Mesenchymal stem cell (in vitro differentiated cells and primary cell): ENCODE data around the gene LYSMD3.

Experiments used
- DNase-seq: peaks from one replicate; pipeline ENCODE4 v3.0.0-alpha.2; 2013
- H2AFZ ChIP-seq: one replicate; pipeline ENCODE4 v1.6.1; 2013; ENCODE audit warnings: low read depth, mild to moderate bottlenecking, control low read depth, inconsistent platforms, low read length, moderate library complexity
- H2AK5ac ChIP-seq: 2 replicates; pipeline ENCODE4 v1.6.1; 2013; ENCODE audit warnings: low read length, moderate library complexity, mild to moderate bottlenecking, inconsistent platforms; ENCODE audit not compliant: severe bottlenecking
- H2BK120ac ChIP-seq: one replicate; pipeline ENCODE4 v1.6.1; 2013; ENCODE audit warnings: low read depth, mild to moderate bottlenecking, inconsistent platforms, low read length, moderate library complexity
- H2BK12ac ChIP-seq, 2 experiments: one replicate each; pipeline ENCODE4 v1.6.1; 2013; ENCODE audit warnings: inconsistent platforms in 2 of 2, low read length in 2 of 2, mild to moderate bottlenecking in 2 of 2, moderate library complexity in 2 of 2, control low read depth in 1 of 2
- H2BK15ac ChIP-seq: one replicate; pipeline ENCODE4 v1.6.1; 2013; ENCODE audit warnings: mild to moderate bottlenecking, low read depth, inconsistent platforms; ENCODE audit not compliant: poor library complexity, severe bottlenecking
- H2BK5ac ChIP-seq: 2 replicates; pipeline ENCODE4 v1.6.1; 2013; ENCODE audit warnings: low read depth, mild to moderate bottlenecking, low read length, control low read depth, inconsistent platforms; ENCODE audit not compliant: poor library complexity, severe bottlenecking
- H3K14ac ChIP-seq, 2 experiments: one replicate each; pipeline ENCODE4 v1.6.1; 2013; ENCODE audit warnings: inconsistent platforms in 2 of 2, low read length in 2 of 2, control low read depth in 1 of 2, mild to moderate bottlenecking in 1 of 2, moderate library complexity in 1 of 2
- H3K18ac ChIP-seq, 2 experiments: one replicate each; pipeline ENCODE4 v1.6.1; 2013; ENCODE audit warnings: inconsistent platforms in 2 of 2, low read length in 2 of 2, control low read depth in 1 of 2, low read depth in 1 of 2, mild to moderate bottlenecking in 1 of 2
- H3K23ac ChIP-seq, 2 experiments: one replicate each; pipeline ENCODE4 v1.6.1; 2013; ENCODE audit warnings: inconsistent platforms in 2 of 2, low read length in 2 of 2, mild to moderate bottlenecking in 2 of 2, moderate library complexity in 2 of 2, control low read depth in 1 of 2
- H3K27ac ChIP-seq: 2 replicates; pipeline ENCODE4 v1.5.1; 2013; ENCODE audit warnings: mild to moderate bottlenecking, moderate library complexity, low read length, control low read depth, inconsistent platforms; ENCODE audit not compliant: poor library complexity, severe bottlenecking
- H3K27me3 ChIP-seq, 2 experiments: 2 replicates each; pipeline versions ENCODE4 v1.6.1 to v1.7.0; 2013; ENCODE audit warnings: low read length in 2 of 2, mild to moderate bottlenecking in 2 of 2, moderate library complexity in 2 of 2, control low read depth in 1 of 2, inconsistent platforms in 1 of 2; ENCODE audit not compliant: control insufficient read depth in 1 of 2, insufficient read depth in 1 of 2
- H3K36me3 ChIP-seq, 2 experiments: 2 replicates each; pipeline versions ENCODE4 v1.6.1 to v1.7.0; 2013; ENCODE audit warnings: low read length in 2 of 2, control low read depth in 1 of 2, inconsistent platforms in 1 of 2, low read depth in 1 of 2, mild to moderate bottlenecking in 1 of 2; ENCODE audit not compliant: insufficient read depth in 2 of 2, control insufficient read depth in 1 of 2
- H3K4ac ChIP-seq, 2 experiments: one replicate each; pipeline ENCODE4 v1.6.1; 2013; ENCODE audit warnings: inconsistent platforms in 2 of 2, low read length in 2 of 2, mild to moderate bottlenecking in 2 of 2, moderate library complexity in 2 of 2, control low read depth in 1 of 2, low read depth in 1 of 2
- H3K4me1 ChIP-seq: 2 replicates; pipeline ENCODE4 v1.6.1; 2013; ENCODE audit warnings: low read depth, low read length, control low read depth; ENCODE audit not compliant: control insufficient read depth, insufficient read depth
- H3K4me2 ChIP-seq: 2 replicates; pipeline ENCODE4 v1.6.1; 2013; ENCODE audit warnings: low read length, mild to moderate bottlenecking, inconsistent platforms; ENCODE audit not compliant: poor library complexity, severe bottlenecking
- H3K4me3 ChIP-seq, 2 experiments: 2 replicates each; pipeline versions ENCODE4 v1.5.1 to v1.7.0; 2013; ENCODE audit warnings: low read length in 2 of 2, mild to moderate bottlenecking in 2 of 2, control low read depth in 1 of 2, low read depth in 1 of 2; ENCODE audit not compliant: insufficient read depth in 1 of 2
- H3K79me1 ChIP-seq: replicated peaks from 2 replicates; pipeline ENCODE4 v1.6.1; 2013; ENCODE audit warnings: mild to moderate bottlenecking, control low read depth, low read length, inconsistent platforms; ENCODE audit not compliant: poor library complexity, severe bottlenecking
- H3K9ac ChIP-seq: 2 replicates; pipeline ENCODE4 v1.7.0; 2013; ENCODE audit warnings: mild to moderate bottlenecking, low read length, moderate library complexity
- H3K9me3 ChIP-seq: 2 replicates; pipeline ENCODE4 v1.7.0; 2013; ENCODE audit warnings: mild to moderate bottlenecking, low read length; ENCODE audit not compliant: control insufficient read depth
- H4K8ac ChIP-seq: one replicate; pipeline ENCODE4 v1.6.1; 2013; ENCODE audit warnings: inconsistent platforms, mild to moderate bottlenecking, low read length, moderate library complexity
- H4K91ac ChIP-seq: one replicate; pipeline ENCODE4 v1.6.1; 2013; ENCODE audit warnings: mild to moderate bottlenecking, low read length, inconsistent platforms
- WGBS: methylation state at CpG from one replicate; pipeline ENCODE4 v1.1.7; 2013; ENCODE audit warnings: mixed read lengths; 5-methylcytosine and 5-hydroxymethylcytosine counted together

LYSMD3 gene

GRCh38 chr5:90488791-90489190, 40.6 kb downstream of the LYSMD3 start:
- no peak overlapping the region for H4K8ac ChIP-seq
- H3K14ac ChIP-seq, result no peak overlapping the region
- H3K36me3 ChIP-seq, result no peaks in the 10 kb centered on the region
- H3K9me3 ChIP-seq, result no peaks in the 10 kb centered on the region
- no peaks in the 10 kb centered on the region for H3K4me1 ChIP-seq
- H2AFZ ChIP-seq, result no peak overlapping the region
- no peak overlapping the region for H2BK12ac ChIP-seq
- H3K27ac ChIP-seq, result no peak overlapping the region
- no peak for DNase-seq
- peak overlapping the region; percentile 74 for H3K9ac ChIP-seq
- H3K4me3 ChIP-seq, result peak overlapping the region in 1 of 2 experiments; percentile 12
- peaks cover 4% of the 10 kb centered on the region for H3K79me1 ChIP-seq
- no CpG with 5 or more reads among the region's 2 CpGs for WGBS
- H3K18ac ChIP-seq, result no peak overlapping the region
- no peaks in the 10 kb centered on the region for H3K27me3 ChIP-seq
- no peak overlapping the region for H3K4me2 ChIP-seq
- no peak overlapping the region for H4K91ac ChIP-seq
- H2AK5ac ChIP-seq, result no peak overlapping the region
- H2BK5ac ChIP-seq, result no peak overlapping the region
- H3K23ac ChIP-seq, result no peak overlapping the region
- H2BK120ac ChIP-seq, result no peak overlapping the region
- no peak overlapping the region for H3K4ac ChIP-seq
- H2BK15ac ChIP-seq, result no peak overlapping the region

DNA sequence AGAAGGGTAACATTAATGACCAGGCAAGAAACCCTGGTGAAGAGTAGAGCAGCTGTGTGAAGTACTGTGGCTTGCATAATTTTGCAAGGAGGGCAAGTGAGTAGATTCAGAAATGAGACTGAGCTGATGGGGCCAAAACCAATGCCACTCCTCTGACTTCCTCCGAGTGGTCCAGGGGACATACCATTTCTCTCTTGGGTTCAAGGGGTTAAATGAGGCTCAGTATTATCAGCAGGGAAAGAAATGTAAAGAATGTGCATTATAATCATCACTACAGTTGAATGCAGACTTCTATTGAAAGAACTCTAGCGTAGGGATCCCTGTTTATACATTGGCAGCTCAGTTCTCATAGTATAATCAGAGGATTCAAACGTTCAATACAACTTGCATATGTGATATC, 44.8 kb downstream of the LYSMD3 start:
- Histone ChIP-seq H3K18ac (no peak overlapping the region), H3K27ac (no peak overlapping the region), H4K91ac (no peak overlapping the region), H3K4ac (no peak overlapping the region), H2BK5ac (no peak overlapping the region), H2BK15ac (no peak overlapping the region), H3K23ac (no peak overlapping the region), H4K8ac (no peak overlapping the region), H2BK12ac (no peak overlapping the region), H3K27me3 (no peaks in the 10 kb centered on the region), H3K79me1 (peaks cover 4% of the 10 kb centered on the region), H3K36me3 (no peaks in the 10 kb centered on the region), H3K4me3 (no peak overlapping the region), H3K9ac (no peak overlapping the region), H3K14ac (no peak overlapping the region), H2BK120ac (no peak overlapping the region), H2AK5ac (no peak overlapping the region), H3K9me3 (no peaks in the 10 kb centered on the region), H3K4me2 (no peak overlapping the region), H3K4me1 (no peaks in the 10 kb centered on the region), H2AFZ (no peak overlapping the region)
- WGBS, result 63% methylated on average over 1 of the region's 3 CpGs
- DNase-seq, result no peak

DNA sequence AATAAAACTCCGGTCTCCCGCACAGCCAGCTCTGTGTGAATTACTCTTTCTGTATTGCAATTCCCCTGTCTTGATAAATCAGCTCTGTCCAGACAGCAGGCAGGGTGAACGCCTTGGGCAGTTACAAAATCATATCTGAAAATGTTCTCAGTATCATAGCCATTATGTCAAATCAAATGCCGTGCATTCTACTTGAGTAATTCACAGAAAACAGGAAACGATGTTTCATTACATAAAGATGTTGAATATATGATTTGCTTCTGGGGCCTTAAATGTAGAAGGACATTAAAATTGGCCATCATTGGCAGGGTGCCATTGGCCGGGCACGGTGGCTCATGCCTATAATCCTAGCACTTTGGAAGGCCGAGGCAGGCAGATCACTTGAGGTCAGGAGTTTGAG, 46.2 kb downstream of the LYSMD3 start:
- Histone ChIP-seq H3K4me3 (no peak overlapping the region), H3K14ac (no peak overlapping the region), H3K9me3 (no peaks in the 10 kb centered on the region), H3K27me3 (no peaks in the 10 kb centered on the region), H3K23ac (no peak overlapping the region), H2BK5ac (no peak overlapping the region), H4K8ac (no peak overlapping the region), H2BK12ac (no peak overlapping the region), H2BK15ac (no peak overlapping the region), H3K27ac (no peak overlapping the region), H2AK5ac (no peak overlapping the region), H3K9ac (no peak overlapping the region), H3K4me2 (no peak overlapping the region), H3K4me1 (no peaks in the 10 kb centered on the region), H3K79me1 (peaks cover 4% of the 10 kb centered on the region), H4K91ac (no peak overlapping the region), H3K36me3 (no peaks in the 10 kb centered on the region), H2BK120ac (no peak overlapping the region), H3K4ac (no peak overlapping the region), H3K18ac (no peak overlapping the region), H2AFZ (no peak overlapping the region)
- DNase-seq, result no peak
- 98% methylated on average over 8 of the region's 8 CpGs for WGBS

GRCh38 chr5:90480699-90481098, 48.7 kb downstream of the LYSMD3 start:
- H3K9me3 ChIP-seq, result no peaks in the 10 kb centered on the region
- H2BK5ac ChIP-seq, result no peak overlapping the region
- H3K79me1 ChIP-seq, result peaks cover 3% of the 10 kb centered on the region
- H3K4me3 ChIP-seq, result no peak overlapping the region
- no peaks in the 10 kb centered on the region for H3K36me3 ChIP-seq
- DNase-seq, result no peak
- WGBS, result 100% methylated on average over 1 of the region's 1 CpG
- H2BK12ac ChIP-seq, result no peak overlapping the region
- no peak overlapping the region for H2BK120ac ChIP-seq
- H4K8ac ChIP-seq, result no peak overlapping the region
- H2BK15ac ChIP-seq, result no peak overlapping the region
- H3K14ac ChIP-seq, result no peak overlapping the region
- peaks cover 2% of the 10 kb centered on the region for H3K4me1 ChIP-seq
- H3K27ac ChIP-seq, result no peak overlapping the region
- no peak overlapping the region for H2AFZ ChIP-seq
- H3K23ac ChIP-seq, result no peak overlapping the region
- no peak overlapping the region for H4K91ac ChIP-seq
- no peak overlapping the region for H3K4me2 ChIP-seq
- H3K4ac ChIP-seq, result no peak overlapping the region
- H3K18ac ChIP-seq, result no peak overlapping the region
- no peak overlapping the region for H3K9ac ChIP-seq
- no peak overlapping the region for H2AK5ac ChIP-seq
- no peaks in the 10 kb centered on the region for H3K27me3 ChIP-seq
